Embryonic facial prominence (tissue), 1 donor: ENCODE results near the gene ZNF579.

Experiments used
- DNase-seq: peaks from one replicate; pipeline ENCODE4 v3.0.0-alpha.2; 2016; ENCODE audit errors: extremely low spot score

ZNF579 gene

DNA sequence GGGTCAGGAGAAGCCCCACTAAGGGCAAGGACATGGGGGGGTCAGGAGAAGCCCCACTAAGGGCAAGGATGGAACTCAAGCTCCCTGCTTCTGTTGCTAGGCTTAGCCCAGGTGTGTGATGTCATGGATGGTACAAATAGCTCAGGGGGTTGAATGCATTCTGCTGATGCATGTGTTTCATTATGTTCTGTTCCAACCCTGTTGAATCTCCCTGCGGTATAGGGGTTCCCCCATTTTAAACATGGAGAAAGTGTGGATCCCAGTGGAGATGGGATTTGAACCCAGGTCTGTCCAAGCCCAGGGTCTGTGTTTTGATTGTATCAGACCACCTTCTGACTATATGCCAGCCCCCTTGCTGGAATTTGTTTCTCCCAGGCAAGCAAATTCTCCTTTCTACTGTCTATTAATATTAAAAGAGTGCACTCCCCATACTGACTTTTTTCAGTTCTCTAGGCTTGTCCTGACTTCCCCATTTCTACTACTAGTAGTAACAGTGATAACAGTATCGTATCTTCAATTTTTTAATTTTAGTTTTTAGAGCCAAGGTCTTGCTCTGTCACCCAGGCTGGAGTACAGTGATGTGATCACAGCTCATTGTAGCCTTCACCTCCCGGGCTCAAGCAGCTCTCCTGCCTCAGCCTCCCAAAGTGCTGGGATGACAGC, 31.5 kb upstream of the ZNF579 start:
- DNase-seq: no peak

DNA sequence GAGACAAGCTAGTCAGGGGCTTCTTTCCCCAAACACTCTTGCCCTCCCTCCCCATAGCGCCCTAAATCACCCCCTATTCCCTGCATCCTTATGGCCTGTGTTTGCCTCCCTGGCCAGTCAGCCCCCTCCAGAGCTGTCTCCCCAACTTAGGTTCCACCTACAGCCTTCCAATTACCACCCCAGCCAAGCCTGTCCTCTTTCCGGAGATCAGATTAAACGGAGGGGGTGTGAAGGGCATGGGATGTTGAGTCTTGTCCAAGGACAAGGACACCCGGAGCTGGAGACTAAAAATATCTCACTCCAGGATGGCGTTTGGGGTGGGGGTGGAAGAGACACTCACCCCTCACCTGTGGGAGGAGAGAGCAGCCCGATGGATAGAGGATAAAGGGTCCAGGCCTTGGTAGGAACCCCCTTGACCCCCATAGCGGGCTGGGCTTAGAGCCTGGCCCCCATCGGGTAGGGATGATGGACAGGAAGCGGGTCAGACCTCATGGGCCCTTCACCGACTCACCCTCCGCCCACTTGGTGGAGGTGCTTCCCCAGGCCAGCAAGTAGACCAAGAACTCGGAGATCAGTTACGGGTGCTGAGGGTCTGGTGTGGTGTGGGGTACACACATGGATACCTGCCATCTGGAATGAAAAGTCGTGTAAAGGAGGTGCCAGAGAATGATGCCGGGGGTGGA, 30.8 kb upstream of the ZNF579 start:
- DNase-seq: no peak

DNA sequence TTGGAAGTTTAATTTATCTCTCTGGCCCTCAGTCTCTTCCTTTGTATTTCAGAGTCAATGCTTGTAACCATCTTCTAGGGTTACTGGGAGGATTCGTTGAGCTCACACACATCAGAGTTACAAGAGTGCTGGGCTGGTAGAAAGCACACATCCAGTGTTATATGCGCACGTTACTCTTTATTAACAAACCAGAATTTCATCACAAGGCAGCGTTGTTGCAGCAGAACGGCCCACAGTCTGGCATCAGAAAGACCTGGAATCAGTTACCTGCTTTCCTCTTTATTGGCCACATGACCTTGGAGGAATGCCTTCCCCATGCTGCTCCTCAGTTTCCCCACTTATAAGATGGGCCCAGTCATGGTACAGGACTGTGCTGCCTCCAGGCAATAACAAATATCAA, 28.7 kb upstream of the ZNF579 start:
- no peak for DNase-seq

- DNase-seq: no peak
These were observed 26.2 kb upstream of the ZNF579 start for GRCh38 chr19:55606817-55607216.

DNA sequence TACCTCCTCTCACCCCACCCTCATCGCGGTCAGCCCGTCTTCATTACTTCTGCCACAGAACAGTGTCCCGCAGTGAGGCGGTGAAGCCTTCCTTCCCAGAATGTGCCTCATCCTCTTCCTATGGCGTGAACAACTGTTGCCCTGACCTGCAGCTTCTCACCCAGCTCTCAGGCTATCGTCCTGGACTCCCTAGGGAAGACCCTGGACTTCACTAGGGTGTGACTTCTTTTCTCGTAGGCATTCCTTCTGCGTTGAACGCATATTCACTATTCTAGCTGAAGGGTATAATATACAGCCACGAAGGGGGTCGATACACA, 25.8 kb upstream of the ZNF579 start:
- DNase-seq: no peak

DNA sequence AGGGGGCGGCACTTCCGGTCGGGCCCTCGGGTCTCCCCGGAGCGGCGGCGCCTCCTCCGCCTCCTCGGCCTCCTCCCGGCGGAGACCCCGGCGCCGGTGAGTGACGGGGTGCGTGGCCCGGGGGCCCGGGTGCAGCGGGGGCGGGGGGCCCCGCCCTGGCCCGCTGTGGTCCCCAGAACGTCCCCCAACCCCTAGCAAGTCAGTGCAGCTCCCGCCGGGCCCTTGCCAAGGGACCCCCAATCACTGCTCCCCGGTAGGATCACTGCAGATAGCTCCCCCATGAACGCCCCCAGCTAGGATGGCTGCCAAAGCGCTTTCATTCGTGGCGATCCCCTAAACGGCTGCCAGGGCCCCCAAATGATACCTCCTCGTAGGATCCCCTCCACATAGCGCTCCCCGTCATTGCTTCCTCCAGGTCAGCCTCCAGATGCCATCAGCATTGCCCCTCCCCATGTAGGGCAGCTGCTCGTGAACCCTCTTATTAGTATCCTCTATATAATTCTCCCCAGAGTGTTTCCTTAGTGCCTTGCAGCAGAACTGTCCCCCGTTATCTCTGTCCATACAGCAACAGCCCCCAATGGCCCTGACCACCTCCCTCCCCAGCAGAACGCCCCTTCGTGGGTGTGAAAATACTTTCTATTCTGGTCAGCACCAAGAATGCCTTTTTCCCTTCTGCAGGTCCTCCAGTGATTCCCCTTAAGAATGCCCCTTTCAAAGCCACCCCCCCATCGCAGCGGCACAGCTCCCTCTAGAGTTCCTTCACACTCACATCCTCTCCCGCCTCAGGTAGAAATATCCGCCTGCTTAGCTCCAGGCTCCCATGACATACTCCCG, 25.2 kb upstream of the ZNF579 start, which contains the start of gene ZNF865:
ZNF865 (plus strand) TSS at position 11 of the 834 bp plus-strand sequence. CDS start 7,972 bp downstream, outside the sequence.
- DNase-seq: peak; percentile 82

DNA sequence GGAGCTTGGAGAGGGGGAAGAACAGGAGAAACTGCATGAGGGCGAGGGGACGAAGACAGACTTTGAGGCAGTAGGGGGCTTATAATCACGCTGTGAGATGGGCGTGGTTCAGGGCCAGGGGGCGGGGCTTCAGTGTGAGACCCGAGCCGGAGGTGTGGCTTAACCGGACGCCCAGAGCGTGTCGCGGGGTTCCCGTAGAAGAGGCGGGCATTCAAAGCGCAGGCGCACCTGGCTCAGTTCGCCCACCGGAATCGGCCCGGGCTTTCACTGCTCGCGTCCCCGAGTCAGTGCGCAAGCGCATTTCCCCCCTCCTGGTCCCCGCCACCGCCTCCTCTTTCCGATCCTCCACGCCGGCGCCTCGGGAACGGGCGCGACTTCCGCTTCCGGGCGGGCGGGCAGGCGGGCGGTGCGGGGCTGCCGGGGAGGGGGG, 24.6 kb upstream of the ZNF579 start:
- DNase-seq: peak; percentile 98

DNA sequence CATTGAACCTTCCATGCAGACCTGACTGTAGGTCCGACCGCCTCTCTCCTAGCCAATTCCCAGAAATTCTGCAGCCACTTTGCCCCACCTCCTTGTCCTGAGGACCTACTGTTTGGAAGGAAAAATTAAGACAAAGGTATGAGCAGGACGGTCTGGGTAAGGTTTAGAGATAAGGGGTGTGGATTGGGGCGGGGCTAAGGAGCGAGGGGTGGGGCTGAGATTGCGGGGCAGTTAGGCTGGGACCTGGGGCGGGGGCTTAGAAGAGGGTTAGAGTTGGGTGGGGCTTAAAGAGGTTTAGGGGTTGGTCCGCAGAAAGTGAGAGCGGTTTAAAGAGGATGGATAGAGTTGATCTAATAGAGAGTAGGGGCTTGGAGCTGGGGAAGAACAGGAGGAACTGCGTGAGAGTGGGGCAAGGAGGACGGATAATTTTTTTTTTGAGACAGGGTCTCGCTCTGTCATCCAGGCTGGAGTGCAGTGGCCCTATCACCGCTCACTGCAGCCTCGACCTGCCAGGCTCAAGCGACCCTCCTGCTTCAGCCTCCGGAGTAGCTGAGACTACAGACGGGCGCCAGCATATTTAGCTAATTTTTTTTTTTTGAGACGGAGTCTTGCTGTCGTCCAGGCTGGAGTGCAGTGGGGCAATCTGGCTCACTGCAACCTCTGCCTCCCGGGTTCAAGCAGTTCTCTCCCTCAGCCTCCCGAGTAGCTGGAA, 23.1 kb upstream of the ZNF579 start:
- DNase-seq: no peak

DNA sequence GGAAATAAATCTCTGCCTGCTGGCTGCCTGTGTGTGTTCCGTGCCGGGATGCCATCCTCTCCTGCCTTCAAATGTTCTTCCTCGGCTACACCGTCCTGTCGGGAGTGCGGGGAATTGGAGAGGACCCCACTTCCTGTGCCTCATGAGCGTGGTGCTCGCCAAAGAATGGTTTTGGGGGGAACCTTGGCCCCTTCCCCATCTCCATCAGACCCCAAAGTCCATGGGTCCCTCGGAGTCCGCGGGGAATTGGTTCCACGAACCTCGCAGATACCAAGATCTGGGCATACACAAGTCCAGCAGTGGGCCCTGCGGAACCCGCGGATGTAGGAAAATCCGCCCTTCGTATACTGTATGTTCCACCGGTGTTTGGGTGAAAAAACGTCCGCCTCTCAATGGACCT, 22.5 kb upstream of the ZNF579 start:
- no peak for DNase-seq

DNA sequence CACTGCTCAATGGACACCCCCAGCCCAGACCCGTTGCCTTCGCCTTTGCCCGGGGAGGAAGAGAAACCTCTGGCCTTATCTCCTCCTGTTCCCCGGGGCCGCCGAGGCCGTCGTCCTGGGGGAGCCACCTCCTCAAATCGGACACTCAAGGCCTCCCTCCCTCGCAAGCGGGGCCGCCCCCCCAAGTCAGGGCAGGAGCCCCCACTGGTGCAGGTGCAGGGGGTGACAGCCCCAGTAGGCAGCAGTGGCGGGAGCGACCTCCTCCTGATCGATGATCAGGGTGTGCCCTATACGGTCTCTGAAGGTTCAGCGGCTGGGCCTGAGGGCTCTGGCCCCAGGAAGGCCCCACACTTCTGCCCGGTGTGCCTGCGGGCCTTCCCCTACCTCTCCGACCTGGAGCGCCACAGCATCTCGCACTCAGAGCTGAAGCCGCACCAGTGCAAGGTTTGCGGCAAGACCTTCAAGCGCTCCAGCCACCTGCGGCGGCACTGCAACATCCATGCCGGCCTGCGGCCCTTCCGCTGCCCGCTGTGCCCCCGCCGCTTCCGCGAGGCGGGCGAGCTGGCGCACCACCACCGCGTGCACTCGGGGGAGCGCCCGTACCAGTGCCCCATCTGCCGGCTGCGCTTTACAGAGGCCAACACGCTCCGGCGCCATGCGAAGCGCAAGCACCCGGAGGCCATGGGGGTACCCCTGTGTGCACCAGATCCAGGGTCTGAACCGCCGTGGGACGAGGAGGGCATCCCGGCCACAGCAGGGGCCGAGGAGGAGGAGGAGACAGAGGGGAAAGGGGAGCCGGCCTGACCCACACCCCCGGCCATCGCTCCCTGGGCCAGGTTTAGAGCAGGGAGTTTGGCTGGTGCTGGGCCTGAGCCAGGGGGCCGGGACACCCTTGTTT, 21.7 kb upstream of the ZNF579 start:
- no peak for DNase-seq

DNA sequence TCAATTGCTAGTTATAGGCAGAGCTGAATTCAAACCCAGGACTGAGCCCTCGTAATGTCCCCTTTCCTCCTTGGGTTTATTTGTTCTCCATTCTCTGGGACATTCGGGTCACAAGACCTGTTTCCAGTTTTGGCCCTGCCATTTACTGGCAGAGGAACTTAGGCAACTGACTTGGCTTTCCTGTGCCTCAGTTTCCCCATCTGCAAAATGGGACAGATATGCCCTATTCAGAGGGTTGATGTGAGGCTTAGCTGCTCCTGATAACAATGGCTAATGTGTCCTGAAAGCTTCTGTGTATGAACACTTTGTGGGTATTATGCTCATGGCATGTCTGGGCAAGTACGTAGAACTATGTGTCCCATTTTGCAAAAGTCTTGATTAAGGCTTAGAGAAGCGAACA, 20.4 kb upstream of the ZNF579 start:
- no peak for DNase-seq

DNA sequence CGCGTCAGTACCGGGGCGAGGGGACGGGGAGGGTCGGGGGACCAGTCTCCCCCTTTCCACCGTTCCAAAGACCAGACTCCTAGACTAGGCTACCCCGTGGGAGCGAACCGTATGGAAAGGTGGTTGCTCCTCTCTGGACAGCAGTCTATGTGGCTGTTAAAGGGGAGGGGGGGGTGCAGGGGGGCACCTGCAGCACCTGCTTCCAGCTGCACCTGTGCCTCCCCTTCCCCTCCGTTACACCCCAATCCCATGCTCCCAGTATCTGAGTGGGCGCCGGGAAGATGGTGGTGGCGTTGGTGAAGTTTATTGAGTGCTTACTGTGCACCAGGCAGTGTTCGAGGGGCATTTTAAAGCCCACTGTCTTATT, 20.0 kb upstream of the ZNF579 start:
- no peak for DNase-seq

- DNase-seq: peak; percentile 88
These were observed 19.4 kb upstream of the ZNF579 start, which contains the start of gene ZNF524 for GRCh38 chr19:55599842-55600661. Gene ZNF524 (plus strand): TSS chr19:55600288. CDS start chr19:55602113, 1,825 bp downstream.

GRCh38 chr19:55599468-55599841, 18.8 kb upstream of the ZNF579 start, which contains the start of gene FIZ1:
Gene FIZ1 (minus strand): TSS chr19:55599517. CDS start chr19:55597865, 1,652 bp downstream.
- DNase-seq: peak; percentile 99

DNA sequence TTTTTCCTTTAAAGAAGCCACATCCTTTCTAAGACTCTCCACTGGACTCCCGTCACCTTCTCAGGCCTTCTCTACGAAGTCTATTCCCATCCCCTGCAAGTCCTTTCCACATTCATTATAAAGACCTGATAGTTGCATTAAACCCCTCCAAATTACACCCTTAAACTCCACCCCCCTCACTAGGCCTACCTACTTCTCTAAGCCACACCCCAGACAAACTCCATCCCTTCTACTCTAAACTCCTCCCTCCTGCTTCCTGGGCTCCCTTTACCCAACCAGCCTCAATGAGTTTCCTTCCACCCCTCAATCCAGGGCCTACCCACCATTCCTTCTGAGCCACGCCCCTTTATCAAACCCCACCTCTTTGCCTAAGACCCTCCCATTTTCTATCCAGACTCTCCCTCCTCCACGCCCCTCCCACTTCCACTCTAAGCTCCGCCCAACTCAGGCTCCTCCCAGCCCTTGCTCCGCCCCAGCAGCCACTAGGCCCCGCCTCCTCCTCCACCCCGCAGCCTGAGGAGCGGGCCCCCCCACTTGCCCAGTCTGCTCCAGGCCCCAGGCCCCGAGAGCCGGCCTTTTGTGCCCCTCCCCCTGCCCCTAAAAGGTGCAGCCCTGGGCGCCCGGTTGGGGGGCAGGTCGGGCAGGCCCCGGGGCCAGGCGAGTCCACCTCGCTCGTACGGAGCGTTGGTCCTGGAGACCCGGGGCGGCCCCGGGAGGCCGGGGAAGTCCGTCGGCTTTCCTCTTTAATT, 18.2 kb upstream of the ZNF579 start:
- DNase-seq: peak; percentile 92

- DNase-seq: no peak
These were observed 17.4 kb upstream of the ZNF579 start for GRCh38 chr19:55598034-55598433.

DNA sequence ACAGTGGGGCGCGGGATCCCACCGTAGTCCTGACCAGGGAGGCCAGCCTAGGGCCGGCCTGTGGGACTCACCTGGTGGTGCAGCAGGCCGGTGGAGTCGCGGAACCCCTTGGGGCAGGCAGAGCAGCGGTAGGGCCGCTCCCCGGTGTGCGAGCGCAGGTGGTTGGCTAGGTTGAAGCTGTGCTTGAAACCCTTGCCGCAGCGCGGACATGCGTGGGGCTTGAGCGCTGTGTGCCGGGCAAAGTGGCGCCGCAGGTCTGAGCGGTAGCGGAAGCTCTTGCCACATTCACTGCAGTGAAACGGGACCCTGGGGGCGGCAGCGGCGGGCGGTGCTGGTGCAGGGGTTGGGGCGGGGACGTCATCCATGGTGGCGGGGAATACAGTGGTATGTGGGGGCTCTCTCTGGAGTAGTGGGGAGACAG, 16.9 kb upstream of the ZNF579 start:
- DNase-seq: no peak

- DNase-seq: no peak
These were observed 15.7 kb upstream of the ZNF579 start for GRCh38 chr19:55596304-55596703.

DNA sequence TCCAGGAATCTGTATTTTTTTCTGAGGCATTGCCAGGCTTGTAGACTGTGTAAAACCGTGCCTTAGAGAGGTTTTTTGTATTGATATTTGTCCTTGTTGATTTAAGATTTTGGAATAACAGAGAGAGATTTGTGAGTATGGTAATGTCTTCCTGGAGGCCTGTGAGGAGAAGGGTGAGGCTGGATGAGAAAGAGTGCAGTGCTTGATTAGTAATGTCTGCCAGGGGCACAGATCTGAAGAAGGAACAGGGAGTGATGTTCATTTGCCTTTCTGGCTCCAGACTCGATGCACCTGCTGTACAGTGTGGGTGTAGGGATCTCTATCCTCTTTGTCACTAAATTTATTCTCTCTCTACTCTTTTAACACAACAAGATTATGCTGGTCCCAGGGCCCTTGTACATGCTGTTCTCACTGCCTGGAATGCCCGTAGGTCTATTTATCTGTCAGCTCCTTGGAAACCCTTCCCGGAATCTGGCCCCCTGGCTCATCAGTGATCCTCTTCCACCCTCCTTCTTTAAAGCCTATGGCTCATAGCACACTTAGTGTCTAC, 14.4 kb upstream of the ZNF579 start:
- no peak for DNase-seq
